IPS DF 6.9 (cell line): ENCODE data around the gene LZTS2.

Source experiments
- DNase-seq: peaks from one replicate; pipeline ENCODE4 v3.0.0-alpha.2; 2013; ENCODE audit warnings: low read depth, low spot score
- H3K27ac ChIP-seq: one replicate; pipeline ENCODE4 v1.5.1; 2013; ENCODE audit warnings: low read length, control low read depth
- H3K27me3 ChIP-seq: 2 replicates; pipeline ENCODE4 v1.6.1; 2013; ENCODE audit warnings: mild to moderate bottlenecking, low read length; ENCODE audit not compliant: control insufficient read depth, insufficient read depth
- H3K36me3 ChIP-seq: 2 replicates; pipeline ENCODE4 v1.6.1; 2013; ENCODE audit warnings: low read length; ENCODE audit not compliant: control insufficient read depth, insufficient read depth
- H3K4me1 ChIP-seq: 2 replicates; pipeline ENCODE4 v1.6.1; 2013; ENCODE audit warnings: low read length; ENCODE audit not compliant: control insufficient read depth, insufficient read depth
- H3K4me3 ChIP-seq: 2 replicates; pipeline ENCODE4 v1.5.1; 2013; ENCODE audit warnings: mild to moderate bottlenecking, low read length
- H3K9me3 ChIP-seq: 2 replicates; pipeline ENCODE4 v1.6.1; 2013; ENCODE audit warnings: low read length, inconsistent platforms; ENCODE audit not compliant: control insufficient read depth, insufficient read depth
- WGBS: extraction: QIAGEN DNeasy Blood & Tissue Kit; methylation state at CpG from one replicate; pipeline ENCODE4 v1.1.7; 2013; ENCODE audit warnings: mixed read lengths, missing lambda C conversion rate; ENCODE audit not compliant: insufficient read length, insufficient coverage; 5-methylcytosine and 5-hydroxymethylcytosine counted together

Gene LZTS2

GRCh38 chr10:101021692-101022251, 22.2 kb downstream of the LZTS2 start:
- Histone ChIP-seq H3K4me1 (no peaks in the 10 kb centered on the region), H3K27ac (no peak overlapping the region), H3K36me3 (no peaks in the 10 kb centered on the region), H3K27me3 (peaks cover 15% of the 10 kb centered on the region; the same call in 1 of the 2 replicates), H3K4me3 (no peak overlapping the region), H3K9me3 (no peaks in the 10 kb centered on the region)
- DNase-seq, result no peak
- no CpG with 5 or more reads among the region's 11 CpGs for WGBS

GRCh38 chr10:101022967-101023705, 23.5 kb downstream of the LZTS2 start:
- Histone ChIP-seq H3K4me3 (no peak overlapping the region), H3K36me3 (no peaks in the 10 kb centered on the region), H3K4me1 (no peaks in the 10 kb centered on the region), H3K27ac (no peak overlapping the region), H3K9me3 (no peaks in the 10 kb centered on the region), H3K27me3 (peaks cover 7% of the 10 kb centered on the region; the same call in 1 of the 2 replicates)
- no peak for DNase-seq
- no CpG with 5 or more reads among the region's 15 CpGs for WGBS

GRCh38 chr10:101027106-101027720, 27.6 kb downstream of the LZTS2 start:
- Histone ChIP-seq H3K36me3 (no peaks in the 10 kb centered on the region), H3K27me3 (no peaks in the 10 kb centered on the region; the same call in 1 of the 2 replicates), H3K4me1 (peaks cover 8% of the 10 kb centered on the region; the same call in 1 of the 2 replicates), H3K27ac (no peak overlapping the region), H3K4me3 (no peak overlapping the region), H3K9me3 (no peaks in the 10 kb centered on the region)
- no CpG with 5 or more reads among the region's 10 CpGs for WGBS
- no peak for DNase-seq

GRCh38 chr10:101028446-101029337, 29.1 kb downstream of the LZTS2 start:
- DNase-seq, result no peak
- Histone ChIP-seq H3K27me3 (peaks cover 4% of the 10 kb centered on the region; the same call in 1 of the 2 replicates), H3K4me3 (no peak overlapping the region), H3K36me3 (no peaks in the 10 kb centered on the region), H3K9me3 (no peaks in the 10 kb centered on the region), H3K27ac (no peak overlapping the region), H3K4me1 (peaks cover 11% of the 10 kb centered on the region; the same call in 1 of the 2 replicates)
- WGBS, result no CpG with 5 or more reads among the region's 7 CpGs

GRCh38 chr10:101029520-101030295, 30.1 kb downstream of the LZTS2 start:
- H3K27ac ChIP-seq, result no peak overlapping the region
- no CpG with 5 or more reads among the region's 27 CpGs for WGBS
- peaks cover 4% of the 10 kb centered on the region; the same call in 1 of the 2 replicates for H3K27me3 ChIP-seq
- DNase-seq, result no peak
- H3K4me3 ChIP-seq, result no peak overlapping the region
- H3K36me3 ChIP-seq, result no peaks in the 10 kb centered on the region
- peaks cover 11% of the 10 kb centered on the region; the same call in 1 of the 2 replicates for H3K4me1 ChIP-seq
- H3K9me3 ChIP-seq, result no peaks in the 10 kb centered on the region

- H3K4me3 ChIP-seq, result peak overlapping the region; percentile 24; the same call in 1 of the 2 replicates
- peaks cover 11% of the 10 kb centered on the region; the same call in 1 of the 2 replicates for H3K4me1 ChIP-seq
- peaks cover 4% of the 10 kb centered on the region; the same call in 1 of the 2 replicates for H3K27me3 ChIP-seq
- WGBS, result no CpG with 5 or more reads among the region's 25 CpGs
- no peak overlapping the region for H3K27ac ChIP-seq
- no peak for DNase-seq
- H3K36me3 ChIP-seq, result no peaks in the 10 kb centered on the region
- H3K9me3 ChIP-seq, result no peaks in the 10 kb centered on the region
Measured at GRCh38 chr10:101030496-101031127, 31.0 kb downstream of the LZTS2 start.

- H3K4me1 ChIP-seq, result peaks cover 11% of the 10 kb centered on the region; the same call in 1 of the 2 replicates
- H3K9me3 ChIP-seq, result no peaks in the 10 kb centered on the region
- no peak for DNase-seq
- H3K4me3 ChIP-seq, result peak within 1 kb of the TSS; percentile 51; the same call in 1 of the 2 replicates
- H3K27me3 ChIP-seq, result peaks cover 4% of the 10 kb centered on the region; the same call in 1 of the 2 replicates
- no CpG with 5 or more reads among the region's 38 CpGs for WGBS
- H3K27ac ChIP-seq, result no peak within 1 kb of the TSS
- H3K36me3 ChIP-seq, result no peaks in the 10 kb centered on the region
Measured at GRCh38 chr10:101031128-101031795, 31.7 kb downstream of the LZTS2 start, which contains the start of the genes PDZD7 and SFXN3. TSS of gene PDZD7 (minus strand) at chr10:101031129. CDS start at chr10:101030219, 910 bp downstream. TSS of gene SFXN3 (plus strand) at chr10:101031234. CDS start at chr10:101034695, 3,461 bp downstream.

GRCh38 chr10:101031796-101032636, 32.4 kb downstream of the LZTS2 start:
- H3K27me3 ChIP-seq, result peaks cover 4% of the 10 kb centered on the region; the same call in 1 of the 2 replicates
- WGBS, result no CpG with 5 or more reads among the region's 47 CpGs
- peak overlapping the region; percentile 51; the same call in 1 of the 2 replicates for H3K4me3 ChIP-seq
- peaks cover 11% of the 10 kb centered on the region; the same call in 1 of the 2 replicates for H3K4me1 ChIP-seq
- H3K27ac ChIP-seq, result no peak overlapping the region
- H3K9me3 ChIP-seq, result no peaks in the 10 kb centered on the region
- no peak for DNase-seq
- no peaks in the 10 kb centered on the region for H3K36me3 ChIP-seq
